CD4-positive, alpha-beta T cell treated with Interleukin-4 for 1 hour (primary cell): ENCODE results near the gene BEX3.
"Not testable (repeated sequence)": the region's sequence is repeated elsewhere in the genome, so short reads cannot be mapped to it uniquely, and the experiment has no call there.

ENCODE experiments used
- DNase-seq, 2 donors: peaks; one replicate each; pipeline ENCODE4 v3.0.0-alpha.2; 2020 to 2022

BEX3 gene

DNA sequence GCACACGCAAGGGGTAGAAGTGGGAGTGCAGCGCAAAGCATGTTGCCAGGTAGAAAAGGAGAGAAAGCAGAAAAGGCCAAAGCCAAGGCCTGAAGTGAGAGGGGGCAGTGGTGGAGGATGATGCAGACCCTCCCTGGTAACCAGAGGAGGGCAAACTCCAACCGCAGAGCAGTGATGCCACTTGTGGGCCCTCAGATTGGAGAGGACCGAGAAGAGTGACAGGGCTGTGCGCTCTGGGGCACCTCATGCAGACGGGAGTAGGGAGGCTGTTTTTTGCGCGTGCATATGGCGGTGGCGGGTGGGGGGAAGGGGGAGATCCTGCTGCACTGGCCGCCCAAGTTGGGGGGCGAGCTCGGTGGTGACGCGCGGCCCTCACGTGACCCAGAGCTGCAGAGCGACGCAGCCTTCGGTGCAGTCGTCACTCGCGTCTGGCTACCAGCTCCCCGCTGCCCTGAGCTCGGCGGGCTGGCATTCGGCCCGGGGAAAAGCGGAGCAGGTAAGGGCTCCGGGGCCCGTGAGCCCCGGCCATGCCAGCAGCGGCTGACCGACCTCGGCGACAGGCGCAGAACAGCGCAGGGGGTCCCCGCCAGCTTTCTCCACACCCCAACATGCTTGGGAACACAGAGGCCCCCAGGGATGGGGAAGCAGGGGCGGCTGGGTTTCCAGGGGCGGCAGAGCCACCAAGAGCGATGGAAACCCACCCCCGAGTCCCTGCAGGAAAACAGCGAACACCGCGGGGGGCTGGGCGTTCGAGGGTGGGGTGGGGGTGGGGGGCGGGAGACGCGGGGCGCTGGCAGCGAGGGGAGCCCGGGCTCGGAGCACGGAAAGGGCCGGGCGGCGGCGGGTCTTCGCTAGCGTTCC is at the start of gene BEX3:
Gene BEX3, plus strand, starts transcription at position 421 of the 861 bp plus-strand sequence. CDS start 984 bp downstream, outside the sequence.
- peak; percentile 6 to 29 for DNase-seq

DNA sequence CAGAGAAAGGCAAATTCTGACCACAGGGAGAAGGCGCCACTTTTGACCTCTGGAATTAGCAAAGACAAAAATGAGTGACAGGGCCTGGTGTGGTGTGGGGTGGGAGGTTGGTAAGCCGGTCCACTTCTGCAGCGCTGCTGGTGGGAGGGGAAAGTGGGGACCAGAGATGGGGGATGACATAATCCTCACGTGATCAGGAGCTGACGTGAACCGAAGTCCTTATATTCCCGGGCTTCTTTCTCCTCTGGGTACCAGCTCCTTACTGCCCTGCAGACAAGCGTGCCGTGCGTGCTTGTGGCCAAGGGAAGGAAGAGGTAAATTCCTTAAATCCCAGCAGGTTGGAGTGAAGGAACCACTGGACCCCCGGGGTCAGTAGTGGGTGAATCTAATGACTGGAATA is 46.3 kb upstream of the BEX3 start, which contains the start of gene TCEAL7:
Gene TCEAL7, plus strand, starts transcription at position 249 of the 400 bp plus-strand sequence. CDS start 1,165 bp downstream, outside the sequence.
- no peak for DNase-seq

DNA sequence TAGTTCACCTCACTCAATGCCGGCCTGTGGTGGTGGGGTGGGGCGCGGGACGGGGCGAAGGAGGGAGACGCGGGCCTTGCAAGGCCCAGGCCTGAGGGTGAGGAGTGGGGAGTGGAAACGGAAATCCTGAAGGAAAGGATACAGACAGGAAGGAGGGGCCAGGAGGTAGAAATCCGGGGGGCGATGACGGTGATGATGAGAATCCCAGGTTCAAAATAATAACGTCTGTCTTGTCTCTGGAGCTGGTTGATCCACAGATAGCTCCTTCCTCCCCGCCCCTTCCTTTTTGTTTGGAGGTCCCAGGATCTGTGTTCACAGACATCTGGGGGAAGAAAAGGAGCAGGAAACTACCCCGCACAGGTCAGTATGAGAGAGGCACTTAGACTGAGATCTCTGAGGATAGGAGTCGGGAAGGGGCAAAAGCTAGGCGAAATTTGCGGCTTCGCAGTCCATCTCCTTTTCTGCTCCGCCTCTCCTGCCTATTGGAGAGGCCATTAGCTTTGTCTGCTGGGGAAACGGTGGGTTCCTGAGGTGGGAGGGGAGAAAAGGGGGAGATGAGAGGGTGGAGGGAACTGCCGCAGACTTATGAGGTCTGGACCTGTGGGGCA is 45.6 kb upstream of the BEX3 start:
- no peak for DNase-seq

DNA sequence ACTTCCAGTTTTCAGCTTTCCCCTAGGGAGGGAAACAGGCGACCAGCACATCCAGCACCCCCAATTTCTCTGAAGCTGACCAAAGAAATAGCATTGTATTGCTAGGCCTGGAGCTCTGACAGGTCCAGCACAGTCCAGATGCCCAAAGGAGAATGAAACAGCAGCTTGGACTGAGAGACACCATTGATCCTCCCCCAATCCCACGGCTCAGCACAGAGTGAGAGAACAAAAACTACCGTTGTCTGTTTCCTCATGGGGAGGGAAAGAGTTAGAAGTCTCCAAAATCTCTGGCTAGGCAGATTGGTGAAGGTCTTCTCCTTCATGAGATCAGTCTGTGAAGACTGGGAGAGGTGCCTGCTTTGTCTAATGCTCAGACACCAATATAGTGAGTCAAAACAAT is 37.7 kb upstream of the BEX3 start:
- no peak for DNase-seq

DNA sequence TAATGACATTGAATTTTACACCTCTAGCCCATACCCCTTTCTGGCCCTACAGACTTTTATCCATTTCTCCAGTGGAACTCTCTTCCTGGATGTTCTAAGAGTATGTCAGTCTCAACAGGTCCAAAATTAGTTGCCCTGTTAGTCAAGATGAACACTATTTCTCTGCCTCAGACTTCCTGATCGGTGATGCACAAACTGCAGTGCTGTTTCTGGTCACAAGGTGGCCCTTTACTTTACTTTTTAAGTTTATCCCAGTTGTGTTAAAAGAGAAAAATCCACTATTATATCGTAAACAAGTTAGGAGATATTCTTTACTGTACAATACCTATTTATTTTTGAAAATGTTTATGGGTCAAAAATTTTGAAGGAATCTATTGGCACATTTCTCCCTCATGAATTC is 33.2 kb upstream of the BEX3 start:
- DNase-seq = peak; percentile 17 to 35

DNA sequence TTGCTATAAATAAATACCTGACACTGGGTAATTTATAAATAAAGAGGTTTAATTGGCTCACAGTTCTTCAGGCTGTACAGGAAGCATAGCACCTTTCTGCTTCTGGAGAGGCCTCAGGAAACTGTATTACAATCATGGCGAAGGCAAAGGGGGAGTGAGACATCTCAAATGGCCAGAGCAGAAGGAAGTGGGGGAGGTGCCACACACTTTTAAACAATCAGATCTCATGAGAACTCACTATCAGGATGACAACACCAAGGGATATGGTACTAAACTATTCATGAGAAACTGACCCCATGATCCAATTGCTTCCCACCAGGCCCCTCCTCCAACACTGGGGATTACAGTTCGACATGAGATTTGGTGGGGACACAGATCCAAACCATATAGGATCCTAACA is 31.7 kb upstream of the BEX3 start:
- no peak for DNase-seq

DNA sequence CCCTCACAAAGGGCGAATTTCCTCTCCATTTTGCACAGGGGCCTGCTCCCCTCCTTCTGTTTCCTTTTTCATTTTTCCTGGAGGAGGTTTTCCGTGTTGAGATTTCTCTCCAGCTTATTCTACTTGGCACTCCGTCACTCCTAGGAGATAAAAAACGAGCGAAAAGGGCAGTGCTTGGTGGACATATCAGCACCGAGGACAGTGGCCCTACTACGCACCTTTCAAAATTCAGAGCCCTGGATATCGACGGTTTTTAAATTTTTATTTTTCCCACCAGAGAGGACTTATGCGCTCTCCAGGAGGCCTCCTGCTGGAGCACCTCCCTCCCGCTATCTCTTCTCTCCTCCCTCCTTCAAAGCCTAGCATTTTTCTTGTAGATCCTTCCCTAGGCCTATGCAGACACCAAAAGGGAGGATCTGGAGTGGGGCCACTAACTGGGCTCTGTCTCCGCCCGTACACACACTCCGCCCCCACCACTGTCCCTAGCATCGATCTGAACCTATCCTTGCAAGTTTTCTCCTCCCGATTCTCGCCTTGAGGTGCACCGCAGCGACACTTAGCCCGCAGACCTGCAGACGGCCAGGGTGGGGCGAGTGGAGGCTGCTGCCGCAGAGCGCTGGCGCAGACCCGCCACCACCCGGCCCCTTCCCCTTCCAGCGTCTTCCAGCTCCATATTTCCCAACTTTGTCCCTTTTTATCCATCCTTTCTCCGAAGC is 28.5 kb upstream of the BEX3 start:
- no peak for DNase-seq

DNA sequence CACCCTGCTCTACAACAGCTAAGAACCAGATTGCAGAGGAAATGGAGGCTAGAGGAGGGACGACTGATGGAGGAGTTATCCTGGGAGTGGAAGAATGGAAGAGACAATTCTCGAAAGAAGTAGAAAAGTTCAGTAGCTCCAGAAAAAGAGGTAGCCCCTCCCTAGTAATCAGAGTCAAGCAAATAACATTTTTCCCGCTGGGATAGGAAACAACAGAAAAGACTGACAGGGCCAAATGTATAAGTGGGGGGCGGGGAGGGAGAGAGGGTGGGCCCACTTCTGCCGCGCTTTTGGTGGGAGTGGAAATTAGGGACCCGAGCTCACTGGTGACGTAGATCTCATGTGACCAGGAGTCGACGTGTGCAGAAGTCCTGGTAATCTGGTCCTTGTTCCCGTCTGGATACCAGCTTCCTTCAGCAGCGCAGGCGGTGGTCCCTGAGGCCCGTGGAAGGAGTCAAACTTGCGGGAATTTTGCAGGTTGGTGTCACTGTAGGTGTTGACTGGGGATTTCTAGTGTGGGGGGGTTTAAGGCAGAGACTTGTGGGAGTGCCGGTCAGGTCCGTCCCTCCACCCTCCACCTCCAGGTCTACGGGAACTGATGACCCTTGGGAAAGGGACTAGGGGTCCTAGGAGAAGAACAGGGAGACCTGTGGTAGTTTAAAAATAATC is 20.1 kb upstream of the BEX3 start, which contains the start of gene TCEAL9:
Gene TCEAL9, plus strand, starts transcription at position 377 of the 669 bp plus-strand sequence. CDS start 1,179 bp downstream, outside the sequence.
- DNase-seq = no peak

DNA sequence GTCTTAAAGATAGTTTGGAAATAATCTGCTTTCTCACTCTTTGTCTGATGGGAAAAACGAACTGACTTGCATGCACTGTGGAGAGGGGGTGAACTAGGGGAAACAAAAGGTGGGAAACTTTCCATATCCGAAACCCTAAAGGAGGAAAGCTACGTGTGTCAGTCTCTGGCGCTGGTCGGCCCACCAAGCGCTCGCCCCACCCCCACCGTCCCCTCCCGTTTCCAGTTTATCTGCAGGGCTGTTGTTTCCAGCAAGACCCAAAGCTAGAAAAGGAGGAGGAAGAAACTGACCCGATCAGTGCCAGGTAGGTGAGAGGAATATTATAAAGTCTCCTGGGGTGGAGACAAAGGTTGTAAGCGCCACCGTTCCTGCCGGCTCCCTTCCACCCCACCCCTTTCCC is 19.5 kb upstream of the BEX3 start:
- no peak for DNase-seq

DNA sequence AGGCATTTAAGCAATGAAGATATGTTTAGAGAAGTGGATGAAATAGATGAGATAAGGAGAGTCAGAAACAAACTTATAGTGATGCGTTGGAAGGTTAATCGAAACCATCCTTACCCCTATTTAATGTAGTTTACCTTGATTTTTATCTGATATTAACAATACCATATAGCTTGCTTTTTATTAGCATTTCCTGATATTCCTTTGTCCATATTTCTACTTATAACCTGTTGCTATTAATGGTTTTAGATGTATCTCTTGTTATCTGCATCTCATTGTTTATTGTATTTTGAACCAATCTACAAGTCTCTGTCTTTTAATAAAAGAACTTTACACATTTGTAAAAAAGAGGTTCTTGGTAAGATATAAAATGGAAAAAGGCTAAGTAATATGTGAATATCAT is 18.5 kb upstream of the BEX3 start:
- no peak for DNase-seq

DNA sequence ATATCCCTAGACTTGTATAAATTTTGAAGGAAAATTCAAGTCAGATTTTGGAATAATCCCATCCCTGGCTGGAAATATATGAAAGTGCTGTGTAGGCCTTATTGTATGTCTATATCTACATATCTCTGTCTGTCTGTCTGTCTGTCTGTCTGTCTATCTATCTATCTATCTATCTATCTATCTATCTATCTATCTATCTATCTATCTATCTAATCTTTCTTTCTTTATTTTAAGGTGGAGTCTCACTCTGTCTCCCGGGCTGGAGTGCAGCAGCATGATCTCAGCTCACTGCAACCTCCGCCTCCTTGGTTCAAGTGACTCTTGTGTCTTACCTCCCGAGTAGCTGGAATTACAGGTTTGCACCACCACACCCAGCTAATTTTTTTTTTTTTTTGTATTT is 16.7 kb upstream of the BEX3 start:
- not testable (repeated sequence) for DNase-seq

DNA sequence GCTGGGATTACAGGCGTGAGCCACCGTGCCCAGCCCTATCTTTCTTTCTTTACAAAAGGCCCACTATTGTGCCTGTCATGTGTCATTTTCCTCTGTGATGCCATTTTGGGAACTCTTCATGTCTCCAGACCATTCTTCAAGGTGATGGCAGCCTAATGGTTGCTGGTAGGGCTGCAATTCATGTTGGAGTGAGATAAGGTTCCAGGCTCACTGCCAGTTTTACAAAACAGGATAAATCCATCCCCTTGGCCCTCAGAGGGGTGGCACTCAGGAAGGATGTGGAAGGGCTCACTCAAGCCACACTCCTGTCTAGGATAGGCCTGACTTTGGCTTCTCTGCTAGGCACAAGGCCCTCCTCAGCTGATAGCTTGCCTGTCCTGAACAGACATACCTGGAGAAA is 16.2 kb upstream of the BEX3 start:
- no peak for DNase-seq

DNA sequence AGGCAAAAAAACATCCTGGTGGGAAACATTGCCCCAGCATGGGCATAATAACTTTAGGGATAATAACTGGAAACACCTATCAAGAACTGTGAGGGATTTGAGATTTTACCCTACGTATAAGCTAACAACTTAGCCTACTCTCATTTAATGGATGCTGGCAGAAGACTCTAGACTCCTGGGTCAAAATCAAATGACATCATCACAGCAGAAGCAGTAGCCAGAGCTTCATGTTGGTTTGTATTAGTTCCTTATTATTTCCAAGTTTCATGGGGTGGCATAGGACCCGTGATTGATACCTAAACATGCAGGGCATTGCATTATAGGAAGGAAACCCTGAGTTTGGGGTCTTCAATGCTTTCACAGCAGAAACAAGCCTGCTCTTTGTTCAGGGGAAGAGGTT is 15.4 kb upstream of the BEX3 start:
- no peak for DNase-seq

DNA sequence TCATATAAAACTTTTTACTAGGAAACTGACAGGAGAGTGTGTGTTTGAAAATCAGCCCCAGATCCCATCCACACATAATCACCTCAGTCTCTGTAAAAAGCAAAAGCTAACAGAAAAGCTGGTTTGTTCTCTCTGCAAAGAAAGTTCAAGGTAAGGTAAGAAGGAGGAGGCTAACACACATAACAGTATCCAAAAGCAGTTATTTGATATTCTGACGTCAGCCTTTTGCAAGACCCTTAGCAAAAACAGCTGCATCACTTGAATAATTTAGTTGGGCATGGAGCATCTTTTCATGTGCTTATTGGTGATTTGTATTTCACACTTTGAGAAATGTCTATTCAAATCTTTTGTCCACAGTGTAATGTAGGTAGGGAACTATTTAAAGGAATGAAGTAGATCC is 14.5 kb upstream of the BEX3 start:
- DNase-seq = no peak

DNA sequence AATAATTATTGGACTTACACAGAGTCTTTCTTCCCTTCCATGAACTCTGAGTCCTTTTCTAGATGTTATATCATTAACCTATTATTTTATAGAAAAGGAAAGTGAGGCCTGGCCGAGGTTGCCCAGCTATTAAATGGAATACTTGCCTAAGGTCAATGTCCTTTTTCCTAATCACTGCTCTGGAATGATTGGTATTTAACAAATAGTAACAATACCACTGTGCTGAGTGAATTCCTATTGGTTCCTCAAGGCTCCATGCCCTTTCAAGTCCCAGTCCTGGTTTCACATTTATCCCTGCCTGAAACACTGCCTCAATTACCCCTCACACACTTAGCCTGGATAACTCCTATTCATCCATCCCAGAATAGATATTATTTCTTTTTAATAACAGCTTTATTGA is 13.9 kb upstream of the BEX3 start:
- no peak for DNase-seq

DNA sequence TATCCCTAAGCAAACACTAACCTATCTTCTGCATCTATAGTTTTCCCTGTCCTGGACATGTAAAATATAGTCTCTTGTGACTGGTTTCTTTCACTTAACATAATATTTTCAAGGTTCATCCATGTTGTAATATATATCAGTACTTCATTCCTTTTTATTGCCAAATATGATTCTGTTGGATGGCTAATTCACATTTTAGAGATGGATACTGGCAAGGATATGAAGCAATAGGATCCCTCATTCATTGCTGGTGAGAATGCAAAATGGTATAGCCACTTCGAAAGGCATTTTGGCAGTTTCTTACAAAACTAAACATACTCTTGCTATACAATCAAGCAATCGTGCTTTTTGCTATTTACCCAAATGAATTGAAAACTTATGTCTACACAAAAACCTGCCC is 13.3 kb upstream of the BEX3 start:
- no peak for DNase-seq

DNA sequence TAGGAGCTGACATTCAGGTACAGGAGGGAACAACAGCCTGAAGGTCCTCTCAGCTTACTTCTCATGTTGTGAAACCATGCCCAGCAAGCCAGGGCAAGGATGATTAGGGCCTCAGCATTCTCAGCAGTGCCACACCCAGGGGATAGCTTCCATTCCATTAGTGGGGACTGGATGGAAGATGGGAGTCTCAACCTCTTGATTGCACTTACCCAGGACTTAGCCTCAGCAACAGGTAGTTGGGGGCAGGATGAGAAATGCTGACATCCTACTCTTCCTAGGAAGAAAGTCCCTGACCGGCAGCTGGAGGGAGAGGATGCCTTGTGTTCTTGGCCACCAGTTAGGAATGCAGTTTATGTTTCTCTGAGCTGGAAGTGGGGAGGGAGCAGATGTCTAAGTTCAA is 8.8 kb upstream of the BEX3 start:
- DNase-seq = no peak

DNA sequence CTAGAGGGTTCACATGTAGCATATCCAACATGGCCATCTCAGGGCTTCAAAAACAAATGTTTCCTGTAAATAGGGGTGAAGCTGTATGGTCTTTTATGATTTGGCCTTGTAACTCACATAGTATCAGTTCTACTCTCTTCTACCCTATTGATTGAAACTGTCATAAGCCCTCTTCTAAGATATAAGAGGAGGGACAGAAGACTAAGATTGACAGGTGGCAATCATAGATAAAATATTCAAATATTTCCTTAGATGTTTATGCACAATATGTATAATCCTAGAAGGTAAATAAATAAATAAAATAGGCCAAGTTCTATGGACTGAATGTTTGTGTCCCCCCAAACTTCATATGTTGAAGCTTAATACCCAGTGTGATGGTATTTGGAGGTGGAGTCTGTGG is 6.9 kb upstream of the BEX3 start:
- DNase-seq = no peak

DNA sequence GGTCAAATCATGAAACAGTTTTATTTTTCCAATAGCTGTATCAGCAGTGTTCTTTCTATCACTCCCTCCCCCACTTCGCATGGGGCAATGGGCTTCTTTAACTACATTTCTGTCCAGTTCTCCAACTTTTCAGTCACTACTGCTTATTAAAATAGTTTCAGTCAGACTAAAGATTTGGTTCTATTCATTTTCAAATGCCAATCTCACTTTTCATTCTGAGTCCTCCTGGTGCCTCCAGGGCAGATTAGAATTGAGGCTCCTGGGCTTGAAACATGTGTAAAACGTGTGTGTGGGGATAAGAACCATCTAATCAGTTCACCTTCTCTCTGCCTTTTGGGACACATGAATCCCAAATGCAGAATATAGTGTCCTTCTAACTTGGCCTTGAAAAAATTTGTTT is 3.5 kb upstream of the BEX3 start:
- no peak for DNase-seq

DNA sequence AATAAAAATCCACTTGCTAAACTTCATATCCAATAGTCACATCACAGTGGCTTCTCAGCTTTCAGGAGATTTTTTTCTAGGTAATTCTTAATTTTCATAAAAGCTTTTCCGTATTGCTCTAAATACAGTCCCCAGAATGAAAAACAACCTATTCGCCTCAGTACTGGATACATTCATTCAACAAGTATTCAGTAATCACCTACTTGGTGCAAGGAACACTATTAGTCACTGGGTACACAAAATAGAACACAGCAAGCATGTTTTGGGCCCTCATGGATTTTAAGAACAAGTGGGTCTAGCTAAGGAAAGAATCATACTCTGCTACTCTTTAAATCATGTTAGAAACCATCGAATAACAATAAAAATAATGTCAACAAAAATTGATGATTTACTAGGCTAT is 2.8 kb upstream of the BEX3 start:
- DNase-seq = no peak

DNA sequence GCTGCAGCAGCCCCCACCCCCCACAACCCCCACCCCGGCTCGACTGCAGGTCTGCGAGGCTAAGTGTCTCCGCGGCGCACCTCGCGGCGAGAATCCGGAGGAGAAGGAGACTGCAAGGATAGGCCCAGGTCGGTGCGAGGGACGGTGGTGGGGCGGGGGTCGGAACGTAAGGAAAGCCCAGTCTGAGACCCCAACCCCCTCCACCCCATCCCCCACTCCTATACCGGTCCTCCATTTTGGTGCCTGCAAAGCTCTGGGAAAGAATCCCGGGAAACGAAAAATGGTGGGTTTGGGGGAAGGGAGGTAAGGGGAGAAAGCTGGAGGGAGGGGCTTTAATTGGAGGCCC is 614 bp downstream of the BEX3 start:
- no peak for DNase-seq

DNA sequence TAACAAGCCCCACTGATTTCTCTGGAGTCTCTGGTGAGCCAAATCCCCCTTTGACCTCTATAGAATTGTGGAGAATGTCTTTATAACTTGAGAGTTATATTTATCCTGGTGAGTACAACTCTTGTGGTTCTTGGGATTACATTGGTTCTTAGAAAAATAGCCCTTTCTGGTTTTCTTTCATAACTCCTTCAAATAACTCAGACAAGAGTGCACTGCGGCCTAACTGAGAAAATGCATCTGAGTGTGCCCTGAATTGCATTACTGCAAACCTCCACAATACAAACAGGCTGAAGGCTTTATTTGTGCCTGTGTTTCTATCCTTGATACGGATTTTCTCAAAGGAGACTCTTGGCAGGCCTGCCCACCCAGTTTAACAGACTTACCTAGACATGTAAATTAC is 2.7 kb downstream of the BEX3 start:
- DNase-seq = no peak

DNA sequence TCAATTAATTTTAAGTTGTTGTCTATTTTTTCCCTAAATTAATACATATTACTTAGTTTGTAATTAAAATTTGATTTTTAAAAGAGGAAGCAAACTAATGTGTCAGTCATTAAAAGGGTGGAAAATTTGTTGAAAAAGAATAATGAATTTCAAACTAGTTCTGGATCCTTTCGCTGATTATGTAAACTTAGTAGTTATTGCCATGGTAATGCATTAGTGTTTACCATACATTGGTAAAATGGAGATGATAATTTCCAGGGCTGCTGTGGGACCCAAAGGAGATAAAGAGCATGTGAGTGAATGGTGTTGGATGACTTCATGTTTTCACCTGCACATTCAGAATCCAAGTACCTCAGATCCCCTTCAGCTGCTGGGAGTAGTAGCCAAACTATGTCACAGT is 6.5 kb downstream of the BEX3 start:
- DNase-seq = no peak
